Prostate gland (tissue), 2 donors: ENCODE results near the gene TEX2. TPM values are rescaled to one million over a fixed set of nuclear protein-coding genes. Genes with fewer than 3 reads are reported as not detected.
"Not testable (repeated sequence)": the region's sequence is repeated elsewhere in the genome, so short reads cannot be mapped to it uniquely, and the experiment has no call there.

Experiments
- DNase-seq: peaks from one replicate; pipeline ENCODE4 v3.0.0-alpha.2; 2019; ENCODE audit warnings: low spot score
- H3K27ac ChIP-seq, 2 donors: fragments of 200-600 bp; sonication (generic); 2 replicates each; pipeline ENCODE4 v1.5.1; 2017 to 2019
- H3K27me3 ChIP-seq: fragments of 200-600 bp; sonication (generic); replicated peaks from 2 replicates; pipeline ENCODE4 v1.5.1; 2019; ENCODE audit not compliant: insufficient read depth
- H3K36me3 ChIP-seq, 2 donors: fragments of 200-600 bp; sonication (generic); 1 replicate in 1 of 2; 2 replicates in 1 of 2; pipeline versions ENCODE4 v1.5.1 to v1.8.1; 2017 to 2019
- H3K4me1 ChIP-seq: fragments of 200-600 bp; sonication (generic); replicated peaks from 2 replicates; pipeline ENCODE4 v1.5.1; 2019
- H3K4me3 ChIP-seq, 2 donors: fragments of 200-600 bp; sonication (generic); 2 replicates each; pipeline ENCODE4 v1.5.1; 2017 to 2019
- H3K9me3 ChIP-seq: fragments of 200-600 bp; sonication (generic); 2 replicates; pipeline ENCODE4 v1.5.1; 2017
- POLR2A ChIP-seq: fragments of 450-650 bp; IDR thresholded peaks from one replicate; pipeline ENCODE4 v1.6.1; 2016; ENCODE audit warnings: antibody characterized with exemption, mild to moderate bottlenecking
- POLR2AphosphoS5 ChIP-seq: sonication (generic); formaldehyde crosslinking; IDR thresholded peaks from one replicate; pipeline ENCODE4 v1.6.1; 2017; ENCODE audit warnings: antibody characterized with exemption
- WGBS: methylation state at CpG from one replicate; pipeline ENCODE4 v1.1.5; 2018; 5-methylcytosine and 5-hydroxymethylcytosine counted together
- intact Hi-C: fragments of 100-400 bp; cut with DNase I; formaldehyde crosslinking; loops from one replicate; pipeline ENCODE4 v1.14.2; 2022
- total RNA-seq, 2 donors: library from RNA; depleted of rRNA; stranded (reverse); fragments of >200 nt; gene quantifications; one replicate each; pipeline ENCODE4 v1.1.0, GENCODE V29; 2016
- TF ChIP-seq, protein P1 (sequence below), 4 experiments: fragments of 200-600 bp in 2 of 4; fragments of 450-650 bp in 2 of 4; sonication (generic) in 2 of 4; IDR thresholded peaks; 1 replicate in 3 of 4; 2 replicates in 1 of 4; pipeline ENCODE4 v1.5.1; 2016 to 2019; ENCODE audit warnings: antibody characterized with exemption in 4 of 4, mild to moderate bottlenecking in 2 of 4, moderate library complexity in 2 of 4

TEX2 gene
- total RNA-seq, 2 donors from 2014 or later, result 31.3 to 43.8 TPM

GRCh38 chr17:64187093-64187895, 75.8 kb downstream of the TEX2 start:
- TF ChIP-seq POLR2A (no peak), POLR2AphosphoS5 (no peak)
- TF ChIP-seq, protein P1, sequence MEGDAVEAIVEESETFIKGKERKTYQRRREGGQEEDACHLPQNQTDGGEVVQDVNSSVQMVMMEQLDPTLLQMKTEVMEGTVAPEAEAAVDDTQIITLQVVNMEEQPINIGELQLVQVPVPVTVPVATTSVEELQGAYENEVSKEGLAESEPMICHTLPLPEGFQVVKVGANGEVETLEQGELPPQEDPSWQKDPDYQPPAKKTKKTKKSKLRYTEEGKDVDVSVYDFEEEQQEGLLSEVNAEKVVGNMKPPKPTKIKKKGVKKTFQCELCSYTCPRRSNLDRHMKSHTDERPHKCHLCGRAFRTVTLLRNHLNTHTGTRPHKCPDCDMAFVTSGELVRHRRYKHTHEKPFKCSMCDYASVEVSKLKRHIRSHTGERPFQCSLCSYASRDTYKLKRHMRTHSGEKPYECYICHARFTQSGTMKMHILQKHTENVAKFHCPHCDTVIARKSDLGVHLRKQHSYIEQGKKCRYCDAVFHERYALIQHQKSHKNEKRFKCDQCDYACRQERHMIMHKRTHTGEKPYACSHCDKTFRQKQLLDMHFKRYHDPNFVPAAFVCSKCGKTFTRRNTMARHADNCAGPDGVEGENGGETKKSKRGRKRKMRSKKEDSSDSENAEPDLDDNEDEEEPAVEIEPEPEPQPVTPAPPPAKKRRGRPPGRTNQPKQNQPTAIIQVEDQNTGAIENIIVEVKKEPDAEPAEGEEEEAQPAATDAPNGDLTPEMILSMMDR (IDR thresholded peaks at IDR 0.05), result no peak
- intact Hi-C loops, result no loop called here
- no peak for DNase-seq
- Histone ChIP-seq H3K36me3 (no peaks in the 10 kb centered on the region), H3K27ac (no peak overlapping the region), H3K9me3 (no peaks in the 10 kb centered on the region), H3K27me3 (no peaks in the 10 kb centered on the region), H3K4me3 (no peak overlapping the region), H3K4me1 (no peaks in the 10 kb centered on the region)
- WGBS, result 90% methylated on average over 11 of the region's 11 CpGs

DNA sequence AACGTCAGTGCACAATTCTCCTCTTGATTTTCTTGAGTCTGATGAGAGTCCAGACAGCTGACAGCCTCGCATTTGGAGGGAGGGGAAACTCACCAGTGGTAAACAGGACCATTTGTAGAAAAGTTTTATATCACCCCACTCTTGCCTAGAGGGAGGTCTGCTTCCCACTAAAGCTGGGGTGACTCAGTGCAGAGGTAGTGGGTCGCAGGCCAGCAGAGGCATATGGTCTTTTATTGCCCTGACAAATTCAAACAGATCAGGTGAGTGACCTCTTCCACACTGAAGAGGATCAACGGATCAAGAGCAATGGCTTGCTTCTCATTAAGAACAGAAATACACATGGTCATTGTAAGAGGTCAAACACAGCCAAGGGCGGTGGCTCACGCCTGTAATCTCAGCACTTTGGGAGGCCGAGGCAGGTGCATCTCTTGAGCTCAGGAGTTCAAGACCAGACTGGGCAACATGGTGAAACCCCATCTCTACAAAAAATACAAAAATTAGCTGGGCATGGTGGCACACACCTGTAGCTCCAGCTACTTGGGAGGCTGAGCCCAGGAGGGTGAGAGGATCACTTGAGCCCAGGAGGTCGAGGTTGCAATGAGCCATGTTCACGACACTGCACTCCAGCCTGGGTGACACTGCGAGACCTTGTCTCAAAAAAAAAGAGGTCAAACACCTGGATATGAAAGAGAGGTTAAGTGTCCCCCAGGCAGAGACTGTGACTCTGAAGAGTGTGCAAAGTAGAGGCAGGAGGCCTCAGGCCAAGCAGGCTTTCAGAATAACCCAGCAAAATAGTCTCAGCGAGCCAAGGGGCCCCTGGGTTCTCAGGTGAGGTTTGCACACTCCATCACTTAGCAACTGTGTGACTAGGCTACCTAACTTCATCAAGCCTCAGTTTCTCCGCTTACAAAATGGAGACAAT, 76.6 kb downstream of the TEX2 start:
- WGBS, result 89% methylated on average over 12 of the region's 12 CpGs
- H3K27ac ChIP-seq, result no peak overlapping the region
- no peaks in the 10 kb centered on the region for H3K4me1 ChIP-seq
- DNase-seq, result no peak
- TF ChIP-seq, protein P1 (IDR thresholded peaks at IDR 0.05), result no peak
- TF ChIP-seq POLR2A, result no peak
- TF ChIP-seq POLR2AphosphoS5, result no peak
- no peak overlapping the region for H3K4me3 ChIP-seq
- intact Hi-C loops, result no loop called here
- no peaks in the 10 kb centered on the region for H3K36me3 ChIP-seq
- no peaks in the 10 kb centered on the region for H3K27me3 ChIP-seq
- no peaks in the 10 kb centered on the region for H3K9me3 ChIP-seq

DNA sequence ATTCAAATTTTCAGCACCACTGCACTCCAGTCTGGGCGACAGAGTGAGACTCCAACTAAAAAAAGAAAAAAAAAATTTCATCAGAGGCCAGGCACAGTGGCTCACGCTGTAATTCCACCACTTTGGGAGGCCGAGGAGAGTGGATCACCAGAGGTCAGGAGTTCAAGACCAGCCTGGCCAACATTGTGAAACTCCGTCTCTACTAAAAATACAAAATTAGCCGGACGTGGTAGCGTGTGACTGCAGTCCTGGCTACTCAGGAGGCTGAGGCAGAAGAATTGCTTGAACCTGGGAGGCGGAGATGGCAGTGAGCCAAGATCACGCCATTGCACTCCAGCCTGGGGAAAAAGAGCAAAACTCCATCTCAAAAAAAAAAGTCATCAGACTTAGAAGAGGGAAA, 77.5 kb downstream of the TEX2 start:
- H3K36me3 ChIP-seq, H3K4me3 ChIP-seq, DNase-seq, H3K9me3 ChIP-seq, H3K27me3 ChIP-seq, H3K4me1 ChIP-seq, H3K27ac ChIP-seq, intact Hi-C loops: not testable (repeated sequence)
- 61% methylated on average over 9 of the region's 9 CpGs for WGBS

DNA sequence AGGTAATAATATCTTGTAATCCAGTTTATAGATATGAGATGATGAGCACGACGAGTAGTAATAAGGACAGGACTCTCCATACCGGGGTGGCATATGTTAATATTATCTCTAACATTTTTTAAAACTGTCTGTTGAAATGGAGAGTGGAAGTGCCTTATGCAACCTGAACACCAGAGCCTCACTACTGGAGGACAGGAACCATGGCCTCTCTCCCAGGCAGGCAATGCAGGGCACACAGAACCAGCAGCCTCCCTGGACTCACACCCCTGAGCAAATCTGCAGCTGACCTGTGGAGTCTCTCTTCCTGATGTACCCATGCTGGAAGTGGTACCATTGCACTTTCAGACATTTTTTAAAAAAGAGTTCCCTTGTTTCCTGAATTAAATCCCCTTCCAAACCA, 78.0 kb downstream of the TEX2 start:
- Histone ChIP-seq H3K9me3 (no peaks in the 10 kb centered on the region), H3K4me1 (no peaks in the 10 kb centered on the region), H3K27me3 (no peaks in the 10 kb centered on the region), H3K36me3 (no peaks in the 10 kb centered on the region), H3K4me3 (no peak overlapping the region), H3K27ac (no peak overlapping the region)
- intact Hi-C loops, result no loop called here
- WGBS, result 66% methylated on average over 3 of the region's 3 CpGs
- TF ChIP-seq POLR2A (no peak), POLR2AphosphoS5 (no peak)
- TF ChIP-seq, protein P1 (IDR thresholded peaks at IDR 0.05), result no peak
- no peak for DNase-seq

GRCh38 chr17:64183815-64184214, 79.2 kb downstream of the TEX2 start:
- no peak overlapping the region for H3K27ac ChIP-seq
- no peak overlapping the region for H3K4me3 ChIP-seq
- no peak for DNase-seq
- 91% methylated on average over 4 of the region's 4 CpGs for WGBS
- TF ChIP-seq POLR2AphosphoS5, result no peak
- H3K9me3 ChIP-seq, result no peaks in the 10 kb centered on the region
- H3K4me1 ChIP-seq, result no peaks in the 10 kb centered on the region
- intact Hi-C loops, result no loop called here
- no peaks in the 10 kb centered on the region for H3K27me3 ChIP-seq
- H3K36me3 ChIP-seq, result no peaks in the 10 kb centered on the region
